8988T (cell line): ENCODE data around the gene ACOX2.
"Not testable (repeated sequence)": the region's sequence is repeated elsewhere in the genome, so short reads cannot be mapped to it uniquely, and the experiment has no call there.

Experiments used
- DNase-seq: peaks from one replicate; pipeline ENCODE4 v3.0.0; 2011

ACOX2 gene

DNA sequence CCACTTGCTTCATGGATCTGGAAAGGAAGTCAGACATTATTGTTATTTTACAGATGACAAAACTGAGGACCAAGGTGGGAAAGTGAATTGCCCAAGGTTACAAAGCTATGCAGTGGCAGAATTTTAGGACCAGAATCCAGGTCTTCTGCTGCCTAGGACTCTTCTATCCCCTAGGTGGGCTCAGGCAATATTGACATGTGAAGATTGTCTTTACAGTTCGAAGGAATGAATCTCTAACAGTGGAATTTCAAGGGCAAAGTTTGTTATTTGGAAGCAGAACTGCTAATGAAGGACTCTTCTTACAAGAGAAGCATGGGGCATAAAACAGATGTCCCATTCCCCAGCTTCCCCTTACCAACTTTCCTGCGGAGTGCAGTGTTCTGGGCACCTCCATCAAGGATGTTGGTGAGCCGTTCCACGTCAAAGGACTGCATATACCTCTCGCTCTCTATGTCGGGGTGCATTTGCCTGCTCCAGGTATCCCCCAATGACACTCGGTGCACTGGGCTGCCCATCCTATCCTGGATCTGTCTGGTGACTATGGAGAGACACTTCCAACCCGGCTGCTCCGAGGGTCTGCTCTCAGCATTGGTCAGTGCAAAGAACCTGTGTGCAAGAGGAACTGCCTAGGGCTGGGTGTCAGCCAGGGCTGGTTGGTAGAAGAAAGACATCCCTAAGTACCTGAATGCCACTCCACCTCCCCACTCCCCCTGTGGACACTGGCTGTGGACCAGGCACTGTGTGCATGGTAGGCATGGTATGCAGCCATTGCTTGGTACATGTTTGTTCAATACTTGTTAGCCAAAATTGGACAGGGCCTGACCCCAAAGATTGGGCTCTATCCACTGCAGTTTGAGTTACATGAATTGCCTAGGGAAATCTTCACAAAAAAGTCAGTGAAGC lies 2.1 kb downstream of the ACOX2 start:
- no peak for DNase-seq

DNA sequence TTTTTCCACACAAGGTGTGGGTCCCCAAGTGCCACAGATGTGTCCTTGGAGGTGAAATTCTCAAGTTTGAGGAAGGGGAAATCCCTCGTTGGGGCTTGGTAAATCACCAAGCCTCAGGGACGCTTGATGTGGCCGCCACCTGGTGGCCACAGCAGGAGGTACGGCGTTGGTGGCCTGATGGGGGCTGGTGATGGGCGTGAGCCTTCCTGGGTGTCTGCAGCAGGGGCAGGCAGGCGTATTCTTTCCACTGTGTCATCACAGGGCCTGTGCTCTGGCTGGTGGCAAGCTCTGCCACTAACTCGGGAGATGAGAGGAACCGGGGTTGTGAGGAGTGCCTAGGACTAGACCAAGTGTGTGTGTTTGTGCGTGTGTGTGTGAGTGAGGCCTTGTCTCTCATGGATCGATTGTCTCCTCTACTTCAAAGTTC lies 4.2 kb downstream of the ACOX2 start:
- peak; percentile 85 for DNase-seq

DNA sequence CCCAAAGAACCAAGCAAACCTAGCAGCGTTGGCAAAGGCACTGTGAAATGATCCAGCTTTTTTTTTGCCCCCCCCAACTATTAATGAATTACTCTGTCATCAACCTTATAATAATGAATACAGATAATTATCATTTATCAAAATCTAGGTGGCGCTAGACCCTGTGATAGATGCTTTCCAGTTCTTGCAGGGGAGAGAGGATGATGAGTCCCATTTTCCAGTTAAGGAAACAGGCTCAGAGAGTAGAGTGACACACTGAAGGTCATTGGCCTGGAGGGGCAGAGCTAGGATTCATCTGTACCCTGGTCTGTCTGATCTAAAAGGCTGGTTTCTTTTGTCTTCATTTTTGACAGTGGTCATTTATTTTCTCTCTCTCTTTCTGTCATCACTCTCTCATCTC lies 5.0 kb downstream of the ACOX2 start:
- peak; percentile 61 for DNase-seq

DNA sequence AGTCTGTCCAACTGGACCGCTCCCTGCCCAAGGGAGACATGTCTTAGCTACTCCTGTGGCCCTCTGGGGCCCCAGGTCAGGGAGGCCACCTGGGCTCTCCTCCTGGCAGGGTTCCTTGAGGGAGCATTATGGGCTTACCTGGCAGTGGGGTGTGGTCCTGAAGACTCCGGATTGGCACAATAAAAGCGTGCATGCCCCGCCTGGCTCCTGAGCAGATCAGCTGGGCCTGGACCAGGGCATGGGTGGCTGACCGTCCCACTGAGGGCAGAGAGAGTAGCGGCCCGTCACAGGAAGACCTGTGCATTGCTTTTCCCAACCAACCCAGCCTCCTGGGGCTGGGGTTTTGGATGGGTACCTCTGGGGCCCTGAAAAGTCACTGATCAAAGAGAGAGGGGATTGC lies 5.4 kb downstream of the ACOX2 start:
- DNase-seq: no peak

DNA sequence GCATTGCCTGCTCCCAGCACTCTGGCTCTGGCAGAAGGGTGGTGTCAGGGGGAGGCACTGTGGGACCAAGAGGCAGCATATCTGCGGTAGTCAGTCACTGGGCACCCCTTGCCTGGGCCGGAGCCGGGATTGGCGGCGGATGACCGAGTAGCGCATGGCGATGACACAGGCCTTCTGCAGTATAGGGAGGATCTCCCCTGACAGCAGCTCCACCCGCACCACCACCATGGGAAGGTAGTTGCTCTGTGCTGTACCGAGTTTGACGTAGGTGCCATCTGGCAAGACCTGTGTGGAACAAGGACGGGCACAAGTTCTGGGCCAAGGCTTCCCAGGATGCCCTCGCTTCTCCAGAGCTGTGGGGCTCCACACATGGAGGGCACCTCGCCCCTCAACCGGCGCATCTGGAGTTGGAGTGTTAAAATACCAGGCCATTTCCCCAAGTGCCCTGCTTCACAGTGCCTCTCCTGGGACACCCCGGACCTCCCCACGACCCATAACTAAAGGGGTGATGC lies 6.6 kb downstream of the ACOX2 start:
- DNase-seq: no peak

DNA sequence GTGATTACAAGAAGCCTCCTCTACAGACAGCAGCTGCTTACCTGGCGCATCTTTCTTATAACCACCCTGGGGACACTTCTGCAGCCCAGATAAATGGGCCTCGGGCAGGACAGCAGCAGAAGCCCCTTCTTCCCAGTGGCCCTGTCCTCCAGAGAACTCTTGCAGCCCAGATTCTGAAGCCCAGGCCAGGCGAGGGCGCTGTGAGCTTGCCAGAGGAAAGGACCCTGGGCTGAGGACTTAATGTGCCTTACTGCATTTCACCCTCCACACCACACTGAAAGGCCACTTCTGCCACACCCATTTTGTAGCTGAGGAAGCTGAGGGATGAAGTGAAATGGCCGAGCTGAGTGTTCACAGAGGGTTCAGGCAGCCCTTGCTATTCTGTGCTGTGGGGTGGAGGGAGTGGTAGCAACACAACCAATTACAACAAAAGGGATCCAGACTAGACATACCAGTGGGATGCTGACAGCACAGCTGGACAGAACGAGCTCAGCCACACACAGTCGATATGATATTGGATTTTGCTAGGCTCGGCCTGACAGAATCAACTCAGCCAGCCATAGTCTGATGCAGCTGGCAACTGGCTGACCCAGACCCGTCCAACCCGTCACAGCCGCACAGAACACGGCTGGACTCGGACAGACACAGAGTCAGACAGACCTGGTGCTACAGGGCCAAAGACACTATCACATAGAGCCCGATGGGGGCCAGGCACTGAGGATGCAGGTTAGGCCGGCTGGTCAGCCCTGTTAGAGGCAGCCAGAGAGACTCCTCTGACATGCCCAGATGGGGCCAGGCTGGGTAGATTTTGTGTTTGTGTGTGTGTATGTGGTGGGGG lies 7.3 kb downstream of the ACOX2 start:
- peak; percentile 85 for DNase-seq

DNA sequence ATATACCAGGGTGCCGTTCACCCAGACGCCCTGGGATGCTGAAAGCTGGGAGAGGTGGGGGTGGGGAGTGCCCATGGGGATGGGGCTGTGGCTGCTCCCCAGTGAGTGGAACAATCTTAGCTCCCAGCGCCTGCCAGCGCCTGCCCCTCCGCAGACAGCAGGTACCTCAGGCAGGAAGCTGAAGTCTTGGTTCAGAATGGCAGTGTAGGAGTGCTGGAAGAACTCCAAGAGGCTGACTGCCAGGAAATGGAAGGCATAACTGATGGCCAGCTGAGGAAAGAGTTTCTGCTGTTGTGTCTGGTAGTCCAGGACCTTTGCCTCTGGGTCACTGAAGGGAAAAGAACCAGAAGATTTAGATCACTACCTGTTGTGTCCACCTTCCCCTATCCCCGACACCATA lies 8.4 kb downstream of the ACOX2 start:
- no peak for DNase-seq

DNA sequence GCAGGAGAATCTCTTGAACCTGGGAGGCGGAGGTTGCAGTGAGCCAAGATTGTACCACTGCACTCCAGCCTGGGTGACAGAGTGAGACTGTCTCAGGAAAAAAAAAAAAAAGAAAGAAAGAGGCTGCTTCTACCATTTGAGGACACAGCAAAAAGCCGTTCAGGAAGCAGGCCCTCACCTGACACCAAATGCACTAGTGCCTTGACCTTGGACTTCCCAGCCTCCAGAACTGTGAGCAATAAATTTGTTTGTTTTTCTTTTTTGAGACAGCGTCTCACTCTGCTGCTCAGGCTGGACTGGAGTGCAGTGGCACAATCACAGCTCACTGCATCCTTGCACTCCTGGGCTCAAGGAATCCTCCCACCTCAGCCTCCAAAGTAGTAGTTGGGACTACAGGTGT lies 9.6 kb downstream of the ACOX2 start:
- not testable (repeated sequence) for DNase-seq

DNA sequence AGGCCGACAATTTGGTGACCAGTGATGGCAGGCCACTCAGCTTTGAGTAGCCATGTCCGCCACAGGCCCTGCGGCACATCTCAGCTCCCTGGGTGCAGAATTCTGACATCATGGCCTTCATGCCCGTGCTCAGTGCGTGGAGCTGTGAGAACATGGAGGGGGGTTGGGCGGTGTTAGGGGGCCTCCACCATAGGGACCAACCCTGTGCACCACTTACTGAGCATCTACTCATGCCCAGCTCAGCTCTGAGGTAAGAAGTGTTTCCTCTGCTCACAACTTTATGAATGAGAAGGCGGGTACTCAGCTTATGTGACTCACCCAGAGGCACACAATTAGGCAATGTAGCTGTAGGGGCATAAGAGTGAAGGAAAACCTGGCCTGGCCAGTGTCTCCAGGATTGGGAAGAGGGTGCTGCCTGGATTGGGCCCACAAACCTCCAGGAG lies 10.5 kb downstream of the ACOX2 start:
- DNase-seq: peak; percentile 71

DNA sequence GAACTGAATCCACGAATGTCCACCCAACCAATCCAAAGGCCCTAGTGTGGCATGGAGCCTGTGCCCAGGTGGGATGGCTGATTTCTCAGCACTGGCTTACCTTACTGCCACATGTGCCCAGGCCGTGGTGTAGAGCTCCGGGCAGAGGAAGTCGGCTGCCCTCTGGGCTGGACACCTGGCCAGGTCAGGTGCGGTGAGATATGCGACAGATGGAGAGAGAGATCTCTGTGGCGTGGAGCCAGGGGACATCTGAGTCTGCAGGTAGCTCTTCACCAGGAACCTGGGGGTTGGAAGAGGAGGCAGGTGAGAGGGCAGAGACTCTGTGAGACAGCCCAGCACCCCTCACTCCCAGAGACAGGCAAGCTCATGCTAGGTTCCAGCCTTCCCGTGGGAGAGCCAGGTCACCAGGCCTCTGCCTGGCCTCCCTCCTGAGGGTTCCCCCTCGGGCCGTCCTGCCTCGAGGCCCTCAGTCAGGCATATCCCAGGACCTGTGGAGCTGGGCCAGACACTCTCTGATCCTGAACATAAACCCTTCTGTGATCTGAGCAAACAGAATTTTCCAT lies 12.6 kb downstream of the ACOX2 start:
- DNase-seq: no peak

DNA sequence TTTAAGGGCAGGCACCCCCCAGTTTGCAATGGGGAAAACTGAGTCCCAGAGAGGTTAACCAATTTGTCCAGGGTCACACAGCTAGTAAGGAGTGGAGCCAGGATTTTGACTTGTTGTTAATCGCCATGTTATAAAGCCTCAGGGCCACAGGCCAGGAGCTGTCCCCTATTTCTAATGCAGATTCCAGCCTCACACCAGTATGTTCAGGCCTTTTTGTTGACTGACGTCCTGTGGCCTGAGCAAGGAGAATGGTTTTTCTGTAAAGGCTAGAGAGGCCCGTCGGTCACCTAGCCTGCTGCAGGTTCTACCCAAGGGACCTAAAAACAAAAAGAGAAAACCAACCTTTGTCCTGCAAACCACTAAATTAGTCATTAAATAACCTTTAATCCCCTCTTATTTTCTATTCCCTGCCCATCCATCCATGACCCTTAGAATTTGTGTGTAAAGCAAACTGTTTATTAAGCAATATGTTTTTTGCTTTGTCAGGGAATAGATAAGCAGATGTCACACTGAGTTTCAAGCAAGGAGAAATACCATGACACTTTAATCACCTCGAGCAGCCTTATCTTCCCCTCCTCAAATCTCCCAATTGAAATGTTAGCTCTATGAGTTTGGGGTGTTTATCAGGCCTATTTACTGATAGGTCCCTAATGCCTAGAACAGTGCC lies 14.1 kb downstream of the ACOX2 start:
- no peak for DNase-seq

DNA sequence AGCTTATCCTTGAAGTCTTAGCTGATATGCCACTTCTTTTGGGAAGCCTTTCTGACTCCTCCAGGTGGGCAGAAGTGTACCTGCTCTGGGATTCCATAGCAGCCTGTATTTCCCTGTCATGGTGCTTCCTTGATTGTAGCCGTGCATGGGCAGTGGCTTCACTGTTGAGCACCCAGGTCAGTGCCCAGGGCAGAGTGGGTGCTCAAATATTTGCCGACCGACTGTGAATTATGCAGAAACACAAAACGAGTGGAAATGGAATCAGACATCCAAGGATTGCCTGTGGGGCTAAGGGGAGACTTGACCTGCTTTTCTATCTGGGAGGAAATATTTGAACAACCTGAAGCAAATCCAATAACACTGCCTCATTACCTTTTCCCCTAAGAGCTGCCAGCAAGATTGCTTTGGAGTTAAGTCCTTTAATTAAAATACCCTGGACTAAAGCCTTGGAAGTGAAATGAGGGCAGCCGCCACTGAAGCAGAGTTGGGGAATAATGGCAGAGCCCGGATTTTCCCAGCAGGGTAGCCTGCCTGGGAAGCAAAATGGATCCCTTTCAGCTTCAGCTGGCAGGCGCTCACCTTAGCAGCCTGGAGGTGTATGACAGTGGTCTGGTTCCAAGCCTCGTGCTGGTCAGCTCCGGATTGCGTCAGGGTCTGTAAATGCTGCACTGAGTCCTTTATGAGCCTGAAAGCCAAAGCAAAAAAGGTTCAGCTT lies 14.9 kb downstream of the ACOX2 start:
- no peak for DNase-seq

DNA sequence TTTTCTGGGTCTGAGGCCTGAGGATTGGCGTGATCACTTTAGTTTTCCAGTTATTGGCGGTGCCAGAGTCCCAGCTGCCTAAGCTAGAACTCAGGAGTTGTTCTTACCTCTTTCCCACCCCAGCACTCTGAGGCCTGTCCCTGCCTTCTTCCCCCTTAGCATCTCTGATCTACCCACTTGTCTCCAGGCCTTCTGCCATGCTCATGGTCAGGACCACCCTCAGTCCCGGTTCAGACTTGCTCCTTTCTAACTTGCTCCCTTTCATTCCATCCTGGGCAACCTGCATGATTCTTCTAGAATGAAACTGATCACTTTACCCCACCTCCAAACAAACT lies 15.7 kb downstream of the ACOX2 start:
- DNase-seq: no peak

DNA sequence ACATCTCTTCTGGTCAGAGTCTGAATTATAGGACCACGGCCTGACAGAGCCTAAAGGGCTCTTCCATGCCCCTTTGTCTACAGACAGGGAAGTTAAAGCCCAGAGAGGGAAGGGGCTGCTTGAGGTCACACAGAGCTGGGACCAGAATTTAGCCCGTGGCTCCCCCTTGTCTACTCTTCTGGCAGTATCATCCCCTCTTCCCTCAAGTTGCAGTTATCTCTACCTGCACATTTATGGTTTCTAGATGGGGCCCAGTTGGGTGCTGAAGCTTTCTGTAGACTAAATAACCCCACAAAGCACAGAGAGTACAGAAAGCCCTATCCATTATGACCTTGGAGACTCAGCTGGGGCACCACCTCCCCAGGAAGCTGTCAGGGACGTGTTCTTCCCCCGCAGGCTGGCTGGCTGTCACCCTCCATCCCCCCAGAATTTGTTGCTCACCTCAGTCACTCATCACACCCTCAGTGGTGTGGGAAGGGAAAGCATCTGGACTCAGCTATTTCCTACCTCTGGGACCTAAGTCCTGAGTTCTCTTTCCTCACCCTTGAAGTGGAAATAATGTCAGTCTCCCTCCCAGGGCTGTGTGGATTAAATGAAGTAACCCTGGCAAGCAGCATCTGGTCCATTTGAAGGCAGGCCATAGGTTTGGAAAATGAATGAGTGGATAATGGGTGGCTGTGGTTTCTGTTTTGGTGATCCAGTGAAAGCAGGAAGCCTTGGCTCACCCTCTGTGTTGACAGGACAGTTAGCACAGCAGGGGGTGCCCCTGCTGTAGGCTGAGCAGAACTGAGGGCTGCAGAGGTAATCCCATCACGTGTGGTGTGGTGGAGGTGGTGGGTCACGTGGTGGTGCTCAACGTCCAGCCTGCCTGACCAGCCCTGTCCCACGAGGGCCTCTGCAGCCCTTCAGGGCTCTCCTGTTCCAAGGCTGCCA lies 16.3 kb downstream of the ACOX2 start:
- no peak for DNase-seq

DNA sequence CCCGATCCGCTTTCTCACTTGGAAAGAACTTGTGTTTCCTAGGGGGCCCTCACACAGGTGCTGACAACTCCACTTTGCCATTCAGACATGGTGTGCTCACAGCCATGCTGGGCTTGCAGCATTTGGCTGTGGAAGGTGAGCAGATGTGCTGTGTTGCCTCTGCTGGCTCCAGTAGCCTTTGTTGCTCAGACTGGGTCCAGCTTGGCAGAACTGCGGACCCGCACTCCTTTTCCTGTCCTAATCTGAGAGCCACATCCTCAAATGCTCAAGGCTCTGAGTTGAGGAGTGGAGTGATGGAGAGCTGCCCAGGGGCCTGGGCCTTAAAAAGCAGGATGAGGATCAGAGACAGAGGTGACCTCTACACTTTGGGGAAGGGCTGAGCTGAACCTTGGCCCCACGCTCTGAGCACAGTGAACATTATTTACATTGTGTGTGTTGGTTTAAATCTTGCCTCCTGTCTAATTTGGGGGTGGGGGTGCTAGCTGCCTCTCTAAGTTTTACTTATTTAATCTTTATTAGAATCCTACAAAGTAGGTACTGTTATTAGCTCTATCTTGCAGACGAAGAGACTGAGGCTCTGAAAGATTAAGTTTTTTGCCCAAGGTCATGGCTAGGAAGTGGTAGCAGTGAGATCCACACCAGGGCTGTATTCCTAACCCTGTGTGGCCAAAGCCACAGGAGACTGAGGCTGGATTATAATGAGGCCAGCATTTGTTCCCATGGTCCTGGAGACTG lies 17.2 kb downstream of the ACOX2 start:
- no peak for DNase-seq

DNA sequence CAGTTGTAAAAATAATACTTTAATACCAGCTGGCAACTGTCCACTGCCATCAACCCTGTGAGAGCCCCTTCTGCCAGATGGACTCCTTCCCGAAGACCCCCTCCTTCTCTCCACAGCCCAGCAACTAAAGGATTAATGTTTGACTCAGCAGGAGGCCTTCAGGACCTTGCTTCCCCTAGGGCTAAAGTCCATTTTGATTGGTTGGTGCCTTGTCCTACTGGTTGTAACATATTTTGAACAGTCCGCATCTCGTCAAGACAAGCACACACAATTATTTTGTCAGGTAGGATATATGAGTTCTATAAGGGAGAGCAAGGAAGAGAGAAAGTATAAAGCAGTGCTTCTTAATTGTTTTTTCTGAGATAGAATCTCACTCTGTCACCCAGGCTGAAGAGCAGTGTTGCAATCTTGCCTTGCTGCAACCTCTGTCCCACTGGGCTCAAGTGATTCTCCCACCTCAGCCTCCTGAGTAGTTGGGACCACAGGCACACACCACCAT lies 18.6 kb downstream of the ACOX2 start:
- no peak for DNase-seq

DNA sequence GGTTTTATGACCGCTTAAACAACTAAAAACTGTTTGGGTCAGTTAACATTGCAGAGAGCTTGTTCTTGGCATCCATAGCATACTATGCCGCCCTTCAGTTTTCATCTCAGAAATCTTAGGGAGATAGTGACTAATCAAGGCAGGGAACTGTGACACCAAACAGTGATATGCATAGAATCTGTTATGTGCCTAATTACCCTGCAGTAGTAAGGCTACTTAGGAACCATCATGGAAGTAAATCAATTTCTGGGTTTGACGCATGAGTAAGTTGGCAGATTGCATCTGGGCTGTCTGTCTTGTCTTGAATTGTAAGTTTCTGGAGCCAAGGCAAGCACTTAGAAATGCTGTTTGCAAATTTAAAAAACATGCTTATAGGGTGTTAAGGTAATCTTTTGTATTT lies 22.6 kb downstream of the ACOX2 start:
- no peak for DNase-seq

DNA sequence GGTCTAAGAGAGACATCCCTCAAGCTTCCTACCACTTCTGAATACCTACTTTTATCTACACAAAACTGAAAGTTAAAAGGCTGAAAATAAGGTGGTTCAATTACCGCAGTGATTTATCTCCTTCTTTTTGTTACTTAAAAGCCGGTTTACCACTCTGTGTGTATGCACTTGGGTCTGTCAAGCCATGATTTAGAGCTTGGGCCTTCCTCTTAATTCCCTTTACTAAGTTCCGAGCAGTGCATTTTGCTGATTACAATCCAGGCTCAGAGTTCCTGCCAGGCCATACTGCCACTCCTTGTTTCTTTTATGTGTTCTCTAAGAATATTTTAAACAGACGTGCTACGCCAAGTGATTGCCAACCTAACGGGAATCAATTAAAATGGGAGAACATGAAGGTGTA lies 28.6 kb downstream of the ACOX2 start:
- DNase-seq: no peak

DNA sequence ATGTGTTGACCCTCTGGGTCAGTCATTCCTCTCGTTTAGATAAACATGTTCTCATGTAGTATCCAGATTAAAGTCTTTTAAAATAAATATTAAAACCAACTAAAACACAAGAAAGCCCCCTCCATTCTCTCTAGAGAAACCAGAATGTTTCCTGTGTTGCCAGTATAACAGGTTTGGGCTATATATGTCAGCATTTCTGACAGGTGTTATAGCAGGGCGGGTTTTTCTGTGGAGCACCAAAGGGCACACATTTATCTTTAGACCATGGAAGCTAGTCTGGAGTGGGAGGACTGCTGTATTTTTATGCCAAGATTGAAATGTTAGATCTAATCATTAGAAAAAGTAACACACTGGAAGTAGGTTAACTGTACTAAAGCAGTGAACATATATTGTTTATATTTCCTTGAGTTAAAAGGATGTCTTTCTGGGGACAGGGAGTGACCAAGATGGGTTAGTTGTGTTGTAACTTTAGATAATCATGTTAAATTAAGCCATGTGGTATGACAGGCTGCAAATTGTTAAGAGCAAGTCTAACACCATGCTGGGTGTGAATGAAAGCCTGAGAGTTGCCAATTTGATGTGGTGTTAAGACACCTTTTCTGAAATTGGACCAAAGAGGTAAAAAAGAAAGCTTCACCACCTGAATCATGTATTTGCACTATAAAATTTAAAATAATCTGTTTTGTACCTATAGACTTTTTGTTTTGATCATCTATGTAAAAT lies 29.5 kb downstream of the ACOX2 start:
- no peak for DNase-seq

DNA sequence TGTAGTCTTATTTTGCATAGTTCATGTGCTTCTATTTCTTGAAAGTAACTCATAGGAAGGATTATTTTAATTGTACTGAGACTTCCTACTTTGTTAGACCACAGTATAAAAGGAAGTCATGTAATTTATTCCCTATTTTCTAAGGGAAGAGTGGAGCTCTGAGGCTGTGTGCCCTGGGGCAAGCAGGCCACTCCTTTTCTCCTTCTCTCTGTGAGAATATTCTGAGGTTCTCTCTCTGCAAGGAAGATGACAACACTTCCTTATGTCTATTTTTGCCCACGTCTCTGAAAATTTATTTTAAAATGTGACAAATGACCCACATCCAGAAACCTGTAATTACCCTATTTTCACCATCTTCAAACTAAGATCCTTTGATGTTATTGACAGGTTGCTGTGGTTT lies 34.1 kb downstream of the ACOX2 start:
- no peak for DNase-seq
